HepG2 (cell line): ENCODE measurements around the gene ENTREP1. TPM values are rescaled to one million over a fixed set of nuclear protein-coding genes. Genes with fewer than 3 reads are reported as not detected.

Experiments used
- ATAC-seq: fragments of 200-7000 bp; cut with Tn5 transposase; 3 replicates; pipeline ENCODE4 v1.9.1; 2020; ENCODE audit warnings: mild to moderate bottlenecking, moderate library complexity
- BruUV-seq: library from RNA; stranded (reverse); fragments of 400-500 nt; replicated peaks from 2 replicates; lab custom pipeline; 2021; lab: Mats Ljungman, UMichigan
- CTCF ChIA-PET: fragments of 300-600 bp; formaldehyde crosslinking; extraction: SDS; loops from one replicate; lab custom pipeline; 2021; ENCODE audit warnings: low total read pairs, inconsistent platforms, low intra/inter-chr PET ratio; lab: Yijun Ruan, JAX
- POLR2A ChIA-PET: fragments of 350-600 bp; sonication (Branson Sonifier 250); formaldehyde crosslinking; loops from one replicate; lab custom pipeline; 2020; ENCODE audit warnings: antibody characterized with exemption, inconsistent platforms; lab: Yijun Ruan, JAX
- DNase-seq: peaks from one replicate; pipeline ENCODE4 v3.0.0-alpha.2; 2015; ENCODE audit warnings: low spot score
- FAIRE-seq: peaks from 3 replicates; lab custom pipeline; 2011; peaks lifted over from hg19 to GRCh38; lab: Jason Lieb, UNC
- H2AFZ ChIP-seq: one replicate; pipeline ENCODE4 v1.6.1; 2011; ENCODE audit warnings: low read length, inconsistent platforms
- H3K27ac ChIP-seq: fragments of 300-600 bp; 3 replicates; pipeline ENCODE4 v1.8.0; 2011; ENCODE audit warnings: mixed run types, mild to moderate bottlenecking, mixed read lengths, low read length, inconsistent platforms; ENCODE audit not compliant: insufficient read depth; ENCODE audit errors: extremely low read length
- H3K27me3 ChIP-seq, 2 experiments: fragments of 200-600 bp in 1 of 2; 2 replicates in 1 of 2; 3 replicates in 1 of 2; pipeline versions ENCODE4 v1.6.0 to v1.8.0; 2011; ENCODE audit warnings: low read length in 2 of 2, mild to moderate bottlenecking in 2 of 2, moderate library complexity in 2 of 2, inconsistent platforms in 1 of 2; ENCODE audit not compliant: insufficient read depth in 2 of 2, control insufficient read depth in 1 of 2
- H3K36me3 ChIP-seq, 2 experiments: fragments of 200-600 bp in 1 of 2; replicated peaks in 1 of 2; 2 replicates in 1 of 2; 3 replicates in 1 of 2; pipeline versions ENCODE4 v1.5.1 to v1.8.0; 2011; ENCODE audit warnings: low read length in 2 of 2, inconsistent platforms in 1 of 2; ENCODE audit not compliant: insufficient read depth in 2 of 2, control insufficient read depth in 1 of 2
- H3K4me1 ChIP-seq: 2 replicates; pipeline ENCODE4 v1.5.1; 2012; ENCODE audit warnings: low read length, inconsistent platforms; ENCODE audit not compliant: insufficient read depth
- H3K4me2 ChIP-seq: 2 replicates; pipeline ENCODE4 v1.6.0; 2011; ENCODE audit warnings: low read depth, low read length, inconsistent platforms
- H3K4me3 ChIP-seq, 3 experiments: fragments of 200-600 bp in 1 of 3; sonication (generic), shearing (Covaris generic) in 1 of 3; replicated peaks in 1 of 3; 2 replicates each; pipeline ENCODE4 v1.5.1; 2011 to 2016; ENCODE audit warnings: low read length in 3 of 3, inconsistent platforms in 2 of 3, low read depth in 2 of 3, mild to moderate bottlenecking in 2 of 3, control low read depth in 1 of 3, mixed read lengths in 1 of 3; ENCODE audit not compliant: insufficient read depth in 1 of 3
- H3K79me2 ChIP-seq: one replicate; pipeline ENCODE4 v1.6.1; 2011; ENCODE audit warnings: low read length, inconsistent platforms; ENCODE audit not compliant: insufficient read depth
- H3K9ac ChIP-seq: 2 replicates; pipeline ENCODE4 v1.6.0; 2011; ENCODE audit warnings: mild to moderate bottlenecking, low read depth, low read length, inconsistent platforms; ENCODE audit not compliant: insufficient read depth
- H3K9me3 ChIP-seq: 2 replicates; pipeline ENCODE4 v1.5.1; 2012; ENCODE audit warnings: mild to moderate bottlenecking, low read length
- H4K20me1 ChIP-seq: 2 replicates; pipeline ENCODE4 v1.6.0; 2011; ENCODE audit warnings: inconsistent platforms, mild to moderate bottlenecking, low read length, moderate library complexity; ENCODE audit not compliant: insufficient read depth
- BRD4 ChIP-seq: sonication (generic); formaldehyde crosslinking; IDR thresholded peaks from 2 replicates; pipeline ENCODE4 v1.4.0; 2020; ENCODE audit warnings: missing genetic modification reagents
- GABPB1 ChIP-seq: IDR thresholded peaks from 2 replicates; pipeline ENCODE4 v1.6.1; 2016; ENCODE audit warnings: mild to moderate bottlenecking, missing genetic modification reagents, moderate library complexity, missing compliant biosample characterization
- MBD4 ChIP-seq: IDR thresholded peaks from 2 replicates; pipeline ENCODE4 v1.6.1; 2012; ENCODE audit warnings: low read length, inconsistent platforms, borderline replicate concordance
- MIER3 ChIP-seq: IDR thresholded peaks from 2 replicates; pipeline ENCODE4 v1.6.1; 2016; ENCODE audit warnings: missing compliant biosample characterization, borderline replicate concordance
- TP53 ChIP-seq: sonication (generic); formaldehyde crosslinking; conservative IDR thresholded peaks from 2 replicates; pipeline ENCODE4 v1.4.0; 2020; ENCODE audit warnings: missing genetic modification reagents
- ZFP82 ChIP-seq: sonication (generic); formaldehyde crosslinking; IDR thresholded peaks from 2 replicates; pipeline ENCODE4 v1.5.1; 2020; ENCODE audit warnings: mild to moderate bottlenecking, missing genetic modification reagents, borderline replicate concordance
- ZNF501 ChIP-seq: sonication (generic); formaldehyde crosslinking; IDR thresholded peaks from 2 replicates; pipeline ENCODE4 v1.5.1; 2020; ENCODE audit warnings: mild to moderate bottlenecking, moderate library complexity, missing genetic modification reagents
- ZNF556 ChIP-seq: sonication (generic); formaldehyde crosslinking; IDR thresholded peaks from 2 replicates; pipeline ENCODE4 v1.4.0; 2020; ENCODE audit warnings: mild to moderate bottlenecking, missing genetic modification reagents, borderline replicate concordance
- ZNF839 ChIP-seq: sonication (generic); formaldehyde crosslinking; IDR thresholded peaks from 2 replicates; pipeline ENCODE4 v1.4.0; 2020; ENCODE audit warnings: missing genetic modification reagents, mild to moderate bottlenecking, borderline replicate concordance
- ZNF878 ChIP-seq: sonication (generic); formaldehyde crosslinking; IDR thresholded peaks from 2 replicates; pipeline ENCODE4 v1.8.1; 2023; ENCODE audit warnings: mild to moderate bottlenecking, missing genetic modification reagents, moderate library complexity
- in situ Hi-C: cut with HindIII; loops from 2 replicates; pipeline ENCODE4 v1.10.0; 2017; ENCODE audit warnings: low pct_unique_long_range_greater_than_20kb; ENCODE audit not compliant: extremely low pct_ligation_motif_present
- intact Hi-C: fragments of 100-400 bp; cut with micrococcal nuclease; formaldehyde crosslinking; loops from one replicate; pipeline ENCODE4 v1.10.0; 2022; ENCODE audit not compliant: unreplicated experiment
- polyA plus RNA-seq, 8 experiments: library from polyadenylated mRNA; depleted of rRNA in 3 of 8; stranded (reverse) in 7 of 8; unstranded in 1 of 8; fragments of >200 nt; fragmentation: Illumina TruSeq in 4 of 8; extraction: Trizol in 4 of 8; gene quantifications; 2 replicates each; pipeline versions ENCODE4 v1.2.1 to v1.2.3, GENCODE V29; 2011 to 2016; ENCODE audit warnings: low read depth in 4 of 8, missing spikeins in 1 of 8, mixed read lengths in 1 of 8; ENCODE audit not compliant: insufficient read depth in 1 of 8
- total RNA-seq, 5 experiments: library from RNA; depleted of rRNA; stranded (reverse); fragments of >200 nt; fragmentation: Illumina TruSeq; extraction: Trizol; gene quantifications; 2 replicates each; pipeline ENCODE4 v1.2.3, GENCODE V29; 2016; ENCODE audit warnings: low read depth in 1 of 5
- TF ChIP-seq, protein P1 (sequence below): sonication (generic); formaldehyde crosslinking; IDR thresholded peaks from 2 replicates; pipeline ENCODE4 v1.4.0; 2020; ENCODE audit warnings: mild to moderate bottlenecking, missing genetic modification reagents
- TF ChIP-seq, protein P2 (sequence below): sonication (generic); formaldehyde crosslinking; IDR thresholded peaks from 2 replicates; pipeline ENCODE4 v1.4.0; 2020; ENCODE audit warnings: mild to moderate bottlenecking, missing genetic modification reagents
- TF ChIP-seq, protein P3 (sequence below): sonication (generic); formaldehyde crosslinking; IDR thresholded peaks from 2 replicates; pipeline ENCODE4 v1.8.0; 2022; ENCODE audit warnings: missing genetic modification reagents, mild to moderate bottlenecking, inconsistent platforms, borderline replicate concordance
- TF ChIP-seq, protein P4 (sequence below): sonication (generic); formaldehyde crosslinking; IDR thresholded peaks from 2 replicates; pipeline ENCODE4 v1.4.0; 2020; ENCODE audit warnings: missing genetic modification reagents, borderline replicate concordance

ENTREP1 gene
- total and polyA plus RNA-seq, 2 of the 13 experiments (the other 11 are each of a cell fraction or from before 2014, with no cell fraction given), result not detected

DNA sequence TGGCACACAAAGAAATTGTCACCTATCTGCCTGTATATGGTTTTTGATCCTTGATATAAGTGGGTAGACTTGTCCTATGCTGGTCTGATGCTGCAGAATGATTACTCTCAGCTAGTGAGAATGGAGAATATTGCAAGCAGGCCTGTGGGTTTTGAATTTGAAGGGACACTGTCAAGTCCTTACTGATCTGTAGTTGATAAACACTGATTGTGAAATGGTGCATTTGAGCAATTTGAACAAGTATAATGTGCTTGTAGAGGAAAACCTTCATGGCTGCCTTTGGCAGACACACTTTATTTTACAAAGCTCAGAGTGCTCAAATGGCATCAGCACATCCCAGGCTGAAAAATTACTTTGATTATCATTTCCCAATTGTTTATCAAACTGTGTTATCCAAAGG is 9.3 kb downstream of the ENTREP1 start:
- H3K79me2 ChIP-seq, result no peaks in the 10 kb centered on the region
- FAIRE-seq, result no peak

More for the DNA sequence above, 9.3 kb downstream of the ENTREP1 start:
- no peak overlapping the region for H2AFZ ChIP-seq
- intact Hi-C loops, result no loop called here
- no peaks in the 10 kb centered on the region for H3K36me3 ChIP-seq
- no peak overlapping the region for H3K9ac ChIP-seq
- ChIA-PET CTCF (no interaction called here), POLR2A (no interaction called here)
- H3K27ac ChIP-seq, result no peak overlapping the region
- no peaks in the 10 kb centered on the region for H3K9me3 ChIP-seq
- no peaks in the 10 kb centered on the region for H4K20me1 ChIP-seq
- no TSS peak for BruUV-seq
- DNase-seq, result no peak
- TF ChIP-seq, protein P1, sequence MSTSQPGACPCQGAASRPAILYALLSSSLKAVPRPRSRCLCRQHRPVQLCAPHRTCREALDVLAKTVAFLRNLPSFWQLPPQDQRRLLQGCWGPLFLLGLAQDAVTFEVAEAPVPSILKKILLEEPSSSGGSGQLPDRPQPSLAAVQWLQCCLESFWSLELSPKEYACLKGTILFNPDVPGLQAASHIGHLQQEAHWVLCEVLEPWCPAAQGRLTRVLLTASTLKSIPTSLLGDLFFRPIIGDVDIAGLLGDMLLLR (CRISPR knock-in tag), result no peak
- TF ChIP-seq, protein P2, sequence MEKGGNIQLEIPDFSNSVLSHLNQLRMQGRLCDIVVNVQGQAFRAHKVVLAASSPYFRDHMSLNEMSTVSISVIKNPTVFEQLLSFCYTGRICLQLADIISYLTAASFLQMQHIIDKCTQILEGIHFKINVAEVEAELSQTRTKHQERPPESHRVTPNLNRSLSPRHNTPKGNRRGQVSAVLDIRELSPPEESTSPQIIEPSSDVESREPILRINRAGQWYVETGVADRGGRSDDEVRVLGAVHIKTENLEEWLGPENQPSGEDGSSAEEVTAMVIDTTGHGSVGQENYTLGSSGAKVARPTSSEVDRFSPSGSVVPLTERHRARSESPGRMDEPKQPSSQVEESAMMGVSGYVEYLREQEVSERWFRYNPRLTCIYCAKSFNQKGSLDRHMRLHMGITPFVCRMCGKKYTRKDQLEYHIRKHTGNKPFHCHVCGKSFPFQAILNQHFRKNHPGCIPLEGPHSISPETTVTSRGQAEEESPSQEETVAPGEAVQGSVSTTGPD (CRISPR knock-in tag), result no peak
- TF ChIP-seq, protein P3, sequence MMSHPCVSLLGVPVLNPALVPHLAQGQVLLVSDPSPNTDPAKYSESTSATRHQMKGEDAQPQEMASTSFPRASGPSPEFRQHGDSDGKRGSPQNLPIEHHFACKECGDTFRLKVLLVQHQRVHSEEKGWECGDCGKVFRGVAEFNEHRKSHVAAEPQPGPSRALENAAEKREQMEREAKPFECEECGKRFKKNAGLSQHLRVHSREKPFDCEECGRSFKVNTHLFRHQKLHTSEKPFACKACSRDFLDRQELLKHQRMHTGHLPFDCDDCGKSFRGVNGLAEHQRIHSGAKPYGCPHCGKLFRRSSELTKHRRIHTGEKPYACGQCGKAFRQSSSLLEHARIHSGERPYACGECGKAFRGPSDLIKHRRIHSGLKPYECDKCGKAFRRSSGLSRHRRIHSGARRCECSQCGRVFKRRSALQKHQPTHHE (CRISPR knock-in tag), result no peak
- TF ChIP-seq ZFP82 (no peak), ZNF501 (CRISPR knock-in tag) (no peak), ZNF839 (no peak), BRD4 (CRISPR knock-in tag) (no peak), MIER3 (CRISPR knock-in tag) (no peak), ZNF878 (CRISPR knock-in tag) (no peak), MBD4 (no peak), GABPB1 (CRISPR knock-in tag) (no peak), ZNF556 (no peak), TP53 (CRISPR knock-in tag) (no peak)
- TF ChIP-seq, protein P4, sequence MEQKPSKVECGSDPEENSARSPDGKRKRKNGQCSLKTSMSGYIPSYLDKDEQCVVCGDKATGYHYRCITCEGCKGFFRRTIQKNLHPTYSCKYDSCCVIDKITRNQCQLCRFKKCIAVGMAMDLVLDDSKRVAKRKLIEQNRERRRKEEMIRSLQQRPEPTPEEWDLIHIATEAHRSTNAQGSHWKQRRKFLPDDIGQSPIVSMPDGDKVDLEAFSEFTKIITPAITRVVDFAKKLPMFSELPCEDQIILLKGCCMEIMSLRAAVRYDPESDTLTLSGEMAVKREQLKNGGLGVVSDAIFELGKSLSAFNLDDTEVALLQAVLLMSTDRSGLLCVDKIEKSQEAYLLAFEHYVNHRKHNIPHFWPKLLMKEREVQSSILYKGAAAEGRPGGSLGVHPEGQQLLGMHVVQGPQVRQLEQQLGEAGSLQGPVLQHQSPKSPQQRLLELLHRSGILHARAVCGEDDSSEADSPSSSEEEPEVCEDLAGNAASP (CRISPR knock-in tag), result no peak
- no peak for ATAC-seq
- H3K27me3 ChIP-seq, result peaks cover 3 to 15% of the 10 kb centered on the region in 2 experiments; a peak in 2 of 5 replicates
- in situ Hi-C loops, result no loop called here
- H3K4me3 ChIP-seq, result no peak overlapping the region
- H3K4me2 ChIP-seq, result no peak overlapping the region
- H3K4me1 ChIP-seq, result no peaks in the 10 kb centered on the region
